HG03095 (cell line): ENCODE measurements around the gene FOXO3.
A peak's percentile ranks its signal among the peaks of the same experiment; 100 is the strongest.
"Not testable (repeated sequence)": the region's sequence is repeated elsewhere in the genome, so short reads cannot be mapped to it uniquely, and the experiment has no call there.

Experiments used
- ATAC-seq: cut with Tn5 transposase; IDR thresholded peaks from one replicate; pipeline ENCODE4 v1.9.1; 2021; ENCODE audit warnings: moderate library complexity; ENCODE audit not compliant: unreplicated experiment

The FOXO3 gene

DNA sequence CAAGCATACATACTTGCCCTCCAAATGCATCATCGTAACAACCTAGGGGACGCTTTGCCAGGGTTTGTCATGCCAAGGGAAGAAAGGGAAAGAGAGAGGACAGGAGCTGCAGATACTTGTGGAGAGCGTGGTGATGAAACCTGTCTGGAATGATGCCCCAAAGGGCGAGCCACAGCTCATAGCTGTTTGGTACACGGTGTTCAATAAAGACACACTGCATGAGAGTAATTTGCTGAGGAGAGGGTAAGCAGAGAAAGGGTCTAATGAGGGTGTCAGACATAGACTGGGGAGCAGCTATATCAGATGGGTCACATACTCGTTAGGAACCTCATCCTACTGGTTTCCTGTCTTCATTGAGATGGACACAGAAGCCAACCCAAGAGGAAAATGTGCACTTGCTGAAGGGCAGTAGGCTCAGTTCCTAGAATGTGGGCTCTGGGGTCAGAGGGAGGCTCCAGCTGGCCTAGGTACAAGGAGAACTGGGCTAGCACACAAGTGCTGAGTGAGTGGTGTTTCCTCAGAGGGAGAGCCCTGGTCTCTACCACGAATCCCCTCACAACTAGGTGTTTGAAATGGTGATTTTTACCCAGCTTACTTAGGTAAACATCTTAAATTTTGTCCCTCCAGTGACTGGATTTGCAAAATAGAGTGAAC lies 5.2 kb upstream of the FOXO3 start:
- no peak for ATAC-seq

DNA sequence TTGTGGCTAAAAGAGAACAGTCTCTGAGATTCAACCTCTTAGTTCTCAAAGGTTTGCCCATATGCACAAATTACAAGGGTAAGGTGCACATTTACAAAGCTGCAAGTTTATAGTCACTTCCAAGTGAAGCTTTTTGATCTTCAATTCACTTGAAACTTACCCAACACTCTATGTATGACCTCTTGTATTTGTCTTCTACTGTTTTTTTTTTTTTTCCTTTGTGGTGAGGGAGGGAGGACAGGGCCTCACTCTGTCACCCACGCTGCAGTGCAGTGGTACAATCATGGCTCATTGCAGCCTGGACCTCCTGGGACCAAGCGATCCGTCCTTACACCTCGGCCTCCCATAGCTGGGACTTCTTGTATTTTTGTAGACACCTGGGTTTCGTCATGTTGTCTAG lies 4.5 kb upstream of the FOXO3 start:
- ATAC-seq, result no peak

GRCh38 chr6:108556866-108557493 lies 3.7 kb upstream of the FOXO3 start:
- ATAC-seq, result no peak

- no peak for ATAC-seq
Observed at GRCh38 chr6:108557494-108558371, 3.0 kb upstream of the FOXO3 start.

GRCh38 chr6:108558372-108559096 lies 2.2 kb upstream of the FOXO3 start:
- ATAC-seq, result peak; percentile 48

GRCh38 chr6:108559097-108559883 lies 1.4 kb upstream of the FOXO3 start:
- ATAC-seq, result peak; percentile 32

- ATAC-seq, result no peak
Observed at GRCh38 chr6:108559884-108560462, 744 bp upstream of the FOXO3 start.

GRCh38 chr6:108561309-108561647 lies 561 bp downstream of the FOXO3 start:
- ATAC-seq, result not testable (repeated sequence)

- ATAC-seq, result no peak
Observed at GRCh38 chr6:108561742-108562502, 1.2 kb downstream of the FOXO3 start.

GRCh38 chr6:108562503-108562993 lies 1.8 kb downstream of the FOXO3 start:
- ATAC-seq, result no peak

DNA sequence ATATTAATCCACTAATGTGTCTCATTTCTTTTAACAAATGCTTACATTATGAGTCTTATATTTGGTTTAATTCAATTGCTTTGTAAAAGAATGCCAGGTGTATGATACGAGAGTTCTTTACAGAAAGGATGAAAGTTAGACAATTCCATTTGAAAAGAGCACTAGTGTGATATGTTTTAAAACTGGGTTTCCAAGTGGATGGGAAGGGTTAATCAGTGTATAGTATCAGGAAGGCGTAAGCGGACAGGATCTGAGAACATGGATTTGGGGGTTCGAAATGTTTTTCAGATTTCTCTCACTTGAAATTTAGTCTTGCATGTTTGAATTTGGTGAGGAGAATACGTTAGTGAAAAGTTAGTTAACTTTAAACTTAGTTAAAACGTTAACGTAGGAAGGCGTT lies 2.6 kb downstream of the FOXO3 start:
- no peak for ATAC-seq

GRCh38 chr6:108564178-108564577 lies 3.5 kb downstream of the FOXO3 start:
- no peak for ATAC-seq

- ATAC-seq, result peak; percentile 69
Observed at GRCh38 chr6:108565091-108565766, 4.5 kb downstream of the FOXO3 start.

- no peak for ATAC-seq
Observed at GRCh38 chr6:108565893-108566292, 5.2 kb downstream of the FOXO3 start.

- ATAC-seq, result no peak
Observed at GRCh38 chr6:108566406-108566805, 5.7 kb downstream of the FOXO3 start.

DNA sequence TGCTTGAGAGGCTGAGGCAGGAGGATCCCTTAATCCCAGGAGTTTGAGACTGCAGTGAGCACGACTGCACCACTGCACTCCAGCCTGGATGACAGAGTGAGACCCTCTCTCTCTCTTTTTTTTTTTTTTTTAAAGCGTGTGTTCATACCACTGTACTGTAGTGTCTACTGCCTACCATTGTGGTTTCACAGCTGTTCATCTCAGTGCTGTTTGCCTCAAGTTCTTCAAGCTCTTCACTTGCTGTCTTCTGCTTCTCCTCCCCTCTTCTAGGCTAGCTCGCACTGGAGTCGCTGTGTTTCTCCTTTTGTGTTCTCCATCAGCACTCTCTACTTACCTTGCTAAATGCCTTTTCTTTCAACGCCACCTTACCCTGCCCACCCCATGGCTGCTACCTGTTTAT lies 7.4 kb downstream of the FOXO3 start:
- ATAC-seq, result no peak

DNA sequence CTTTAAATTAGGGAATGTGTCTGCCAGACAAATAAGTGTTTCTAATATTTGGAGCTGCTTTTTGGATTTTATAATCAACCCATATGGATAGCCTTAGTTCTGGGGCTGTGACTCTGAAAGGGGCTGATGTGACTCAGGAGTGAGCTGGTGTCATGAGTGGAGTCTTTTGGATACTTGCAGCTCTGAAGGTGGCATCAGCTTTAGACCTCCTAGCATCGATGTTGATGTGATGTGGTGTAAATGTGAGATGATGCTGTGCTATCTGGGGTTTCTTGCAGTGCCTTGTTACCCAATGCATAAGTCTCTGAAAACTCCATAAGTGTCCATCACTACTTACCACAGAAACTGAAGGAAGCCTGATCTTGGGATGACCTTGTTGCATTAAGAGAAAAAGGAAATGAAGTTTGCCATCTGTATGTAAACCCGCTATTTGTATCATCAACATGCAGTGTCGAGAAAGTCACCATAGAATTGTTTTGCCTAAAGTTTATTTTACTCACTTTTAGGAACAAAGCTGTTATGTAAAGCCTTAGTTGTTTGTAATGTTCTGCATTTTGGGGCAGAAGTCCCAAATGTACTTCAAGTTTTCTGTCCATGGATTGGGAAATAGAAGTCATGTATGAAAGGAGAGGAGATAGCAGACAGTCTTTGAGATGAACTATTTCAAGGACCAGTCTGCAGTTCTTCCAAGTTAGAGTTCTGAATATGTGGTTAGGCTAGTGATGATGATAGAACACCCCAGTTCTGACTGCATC lies 8.0 kb downstream of the FOXO3 start:
- ATAC-seq, result no peak

- ATAC-seq, result no peak
Observed at GRCh38 chr6:108570517-108570916, 9.8 kb downstream of the FOXO3 start.
